ENCODE data around the gene PCCA.

The PCCA gene

DNA sequence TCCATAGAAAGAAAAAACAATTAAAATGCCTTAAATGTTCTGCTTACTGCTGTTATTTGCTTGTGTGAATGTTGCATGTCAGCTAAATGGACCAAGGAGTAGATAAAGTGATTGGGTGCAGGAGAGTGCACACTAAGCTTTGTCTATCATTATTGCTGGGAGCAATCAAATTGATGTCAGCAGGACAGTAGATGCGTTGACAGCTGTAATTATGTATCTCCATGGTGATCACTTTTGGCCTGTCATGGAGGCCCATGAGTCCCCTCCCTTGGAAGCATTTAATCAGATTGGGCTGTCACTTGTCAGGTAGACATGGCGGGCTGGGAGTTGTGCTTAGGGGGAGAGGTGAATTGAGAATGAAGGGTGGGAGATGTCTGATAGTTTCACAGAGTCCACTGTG is 215.3 kb downstream of the PCCA start:
- no peak for TF ChIP-seq BACH2 (CRISPR knock-in tag; IDR thresholded peaks at IDR 0.05; ENCODE audit: borderline replicate concordance)
- TF ChIP-seq ZNF8 (CRISPR knock-in tag; IDR thresholded peaks at IDR 0.05): no peak
- TF ChIP-seq CSDC2 (CRISPR knock-in tag; IDR thresholded peaks at IDR 0.05): no peak
- no peak for TF ChIP-seq ESRRG (CRISPR knock-in tag; IDR thresholded peaks at IDR 0.05)
- no peak for TF ChIP-seq TCF4 (CRISPR knock-in tag; IDR thresholded peaks at IDR 0.05; ENCODE audit: borderline replicate concordance)
- TF ChIP-seq, protein P1, sequence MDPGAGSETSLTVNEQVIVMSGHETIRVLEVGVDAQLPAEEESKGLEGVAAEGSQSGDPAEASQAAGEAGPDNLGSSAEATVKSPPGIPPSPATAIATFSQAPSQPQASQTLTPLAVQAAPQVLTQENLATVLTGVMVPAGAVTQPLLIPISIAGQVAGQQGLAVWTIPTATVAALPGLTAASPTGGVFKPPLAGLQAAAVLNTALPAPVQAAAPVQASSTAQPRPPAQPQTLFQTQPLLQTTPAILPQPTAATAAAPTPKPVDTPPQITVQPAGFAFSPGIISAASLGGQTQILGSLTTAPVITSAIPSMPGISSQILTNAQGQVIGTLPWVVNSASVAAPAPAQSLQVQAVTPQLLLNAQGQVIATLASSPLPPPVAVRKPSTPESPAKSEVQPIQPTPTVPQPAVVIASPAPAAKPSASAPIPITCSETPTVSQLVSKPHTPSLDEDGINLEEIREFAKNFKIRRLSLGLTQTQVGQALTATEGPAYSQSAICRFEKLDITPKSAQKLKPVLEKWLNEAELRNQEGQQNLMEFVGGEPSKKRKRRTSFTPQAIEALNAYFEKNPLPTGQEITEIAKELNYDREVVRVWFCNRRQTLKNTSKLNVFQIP (CRISPR knock-in tag; IDR thresholded peaks at IDR 0.05; ENCODE audit: borderline replicate concordance, low read depth): no peak
- no peak for TF ChIP-seq RARB (CRISPR knock-in tag; IDR thresholded peaks at IDR 0.05)
- no peak for TF ChIP-seq SNAI2 (CRISPR knock-in tag; IDR thresholded peaks at IDR 0.05)
- no peak for TF ChIP-seq ISL1 (CRISPR knock-in tag; IDR thresholded peaks at IDR 0.05)
- TF ChIP-seq, protein P2, sequence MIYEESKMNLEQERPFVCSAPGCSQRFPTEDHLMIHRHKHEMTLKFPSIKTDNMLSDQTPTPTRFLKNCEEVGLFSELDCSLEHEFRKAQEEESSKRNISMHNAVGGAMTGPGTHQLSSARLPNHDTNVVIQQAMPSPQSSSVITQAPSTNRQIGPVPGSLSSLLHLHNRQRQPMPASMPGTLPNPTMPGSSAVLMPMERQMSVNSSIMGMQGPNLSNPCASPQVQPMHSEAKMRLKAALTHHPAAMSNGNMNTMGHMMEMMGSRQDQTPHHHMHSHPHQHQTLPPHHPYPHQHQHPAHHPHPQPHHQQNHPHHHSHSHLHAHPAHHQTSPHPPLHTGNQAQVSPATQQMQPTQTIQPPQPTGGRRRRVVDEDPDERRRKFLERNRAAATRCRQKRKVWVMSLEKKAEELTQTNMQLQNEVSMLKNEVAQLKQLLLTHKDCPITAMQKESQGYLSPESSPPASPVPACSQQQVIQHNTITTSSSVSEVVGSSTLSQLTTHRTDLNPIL (CRISPR knock-in tag; IDR thresholded peaks at IDR 0.05; ENCODE audit: low read depth): no peak
- no peak for TF ChIP-seq OSR1 (CRISPR knock-in tag; IDR thresholded peaks at IDR 0.05)
- TF ChIP-seq ZC3H10 (CRISPR knock-in tag; IDR thresholded peaks at IDR 0.05): no peak
- TF ChIP-seq, protein P3, sequence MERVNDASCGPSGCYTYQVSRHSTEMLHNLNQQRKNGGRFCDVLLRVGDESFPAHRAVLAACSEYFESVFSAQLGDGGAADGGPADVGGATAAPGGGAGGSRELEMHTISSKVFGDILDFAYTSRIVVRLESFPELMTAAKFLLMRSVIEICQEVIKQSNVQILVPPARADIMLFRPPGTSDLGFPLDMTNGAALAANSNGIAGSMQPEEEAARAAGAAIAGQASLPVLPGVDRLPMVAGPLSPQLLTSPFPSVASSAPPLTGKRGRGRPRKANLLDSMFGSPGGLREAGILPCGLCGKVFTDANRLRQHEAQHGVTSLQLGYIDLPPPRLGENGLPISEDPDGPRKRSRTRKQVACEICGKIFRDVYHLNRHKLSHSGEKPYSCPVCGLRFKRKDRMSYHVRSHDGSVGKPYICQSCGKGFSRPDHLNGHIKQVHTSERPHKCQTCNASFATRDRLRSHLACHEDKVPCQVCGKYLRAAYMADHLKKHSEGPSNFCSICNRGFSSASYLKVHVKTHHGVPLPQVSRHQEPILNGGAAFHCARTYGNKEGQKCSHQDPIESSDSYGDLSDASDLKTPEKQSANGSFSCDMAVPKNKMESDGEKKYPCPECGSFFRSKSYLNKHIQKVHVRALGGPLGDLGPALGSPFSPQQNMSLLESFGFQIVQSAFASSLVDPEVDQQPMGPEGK (CRISPR knock-in tag; IDR thresholded peaks at IDR 0.05; ENCODE audit: borderline replicate concordance): no peak
- TF ChIP-seq ZFP30 (CRISPR knock-in tag; IDR thresholded peaks at IDR 0.05): no peak
- no peak for TF ChIP-seq GLIS3 (CRISPR knock-in tag; IDR thresholded peaks at IDR 0.05)
- TF ChIP-seq ZNF565 (CRISPR knock-in tag; conservative IDR thresholded peaks at IDR 0.05; ENCODE audit: low read depth): no peak
- TF ChIP-seq, protein P4, sequence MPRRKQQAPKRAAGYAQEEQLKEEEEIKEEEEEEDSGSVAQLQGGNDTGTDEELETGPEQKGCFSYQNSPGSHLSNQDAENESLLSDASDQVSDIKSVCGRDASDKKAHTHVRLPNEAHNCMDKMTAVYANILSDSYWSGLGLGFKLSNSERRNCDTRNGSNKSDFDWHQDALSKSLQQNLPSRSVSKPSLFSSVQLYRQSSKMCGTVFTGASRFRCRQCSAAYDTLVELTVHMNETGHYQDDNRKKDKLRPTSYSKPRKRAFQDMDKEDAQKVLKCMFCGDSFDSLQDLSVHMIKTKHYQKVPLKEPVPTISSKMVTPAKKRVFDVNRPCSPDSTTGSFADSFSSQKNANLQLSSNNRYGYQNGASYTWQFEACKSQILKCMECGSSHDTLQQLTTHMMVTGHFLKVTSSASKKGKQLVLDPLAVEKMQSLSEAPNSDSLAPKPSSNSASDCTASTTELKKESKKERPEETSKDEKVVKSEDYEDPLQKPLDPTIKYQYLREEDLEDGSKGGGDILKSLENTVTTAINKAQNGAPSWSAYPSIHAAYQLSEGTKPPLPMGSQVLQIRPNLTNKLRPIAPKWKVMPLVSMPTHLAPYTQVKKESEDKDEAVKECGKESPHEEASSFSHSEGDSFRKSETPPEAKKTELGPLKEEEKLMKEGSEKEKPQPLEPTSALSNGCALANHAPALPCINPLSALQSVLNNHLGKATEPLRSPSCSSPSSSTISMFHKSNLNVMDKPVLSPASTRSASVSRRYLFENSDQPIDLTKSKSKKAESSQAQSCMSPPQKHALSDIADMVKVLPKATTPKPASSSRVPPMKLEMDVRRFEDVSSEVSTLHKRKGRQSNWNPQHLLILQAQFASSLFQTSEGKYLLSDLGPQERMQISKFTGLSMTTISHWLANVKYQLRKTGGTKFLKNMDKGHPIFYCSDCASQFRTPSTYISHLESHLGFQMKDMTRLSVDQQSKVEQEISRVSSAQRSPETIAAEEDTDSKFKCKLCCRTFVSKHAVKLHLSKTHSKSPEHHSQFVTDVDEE (CRISPR knock-in tag; IDR thresholded peaks at IDR 0.05): no peak
- TF ChIP-seq, protein P5, sequence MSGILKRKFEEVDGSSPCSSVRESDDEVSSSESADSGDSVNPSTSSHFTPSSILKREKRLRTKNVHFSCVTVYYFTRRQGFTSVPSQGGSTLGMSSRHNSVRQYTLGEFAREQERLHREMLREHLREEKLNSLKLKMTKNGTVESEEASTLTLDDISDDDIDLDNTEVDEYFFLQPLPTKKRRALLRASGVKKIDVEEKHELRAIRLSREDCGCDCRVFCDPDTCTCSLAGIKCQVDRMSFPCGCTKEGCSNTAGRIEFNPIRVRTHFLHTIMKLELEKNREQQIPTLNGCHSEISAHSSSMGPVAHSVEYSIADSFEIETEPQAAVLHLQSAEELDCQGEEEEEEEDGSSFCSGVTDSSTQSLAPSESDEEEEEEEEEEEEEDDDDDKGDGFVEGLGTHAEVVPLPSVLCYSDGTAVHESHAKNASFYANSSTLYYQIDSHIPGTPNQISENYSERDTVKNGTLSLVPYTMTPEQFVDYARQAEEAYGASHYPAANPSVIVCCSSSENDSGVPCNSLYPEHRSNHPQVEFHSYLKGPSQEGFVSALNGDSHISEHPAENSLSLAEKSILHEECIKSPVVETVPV (CRISPR knock-in tag; IDR thresholded peaks at IDR 0.05): no peak
- TF ChIP-seq PPARA (CRISPR knock-in tag; IDR thresholded peaks at IDR 0.05; ENCODE audit: borderline replicate concordance): no peak
- ATAC-seq: no peak

DNA sequence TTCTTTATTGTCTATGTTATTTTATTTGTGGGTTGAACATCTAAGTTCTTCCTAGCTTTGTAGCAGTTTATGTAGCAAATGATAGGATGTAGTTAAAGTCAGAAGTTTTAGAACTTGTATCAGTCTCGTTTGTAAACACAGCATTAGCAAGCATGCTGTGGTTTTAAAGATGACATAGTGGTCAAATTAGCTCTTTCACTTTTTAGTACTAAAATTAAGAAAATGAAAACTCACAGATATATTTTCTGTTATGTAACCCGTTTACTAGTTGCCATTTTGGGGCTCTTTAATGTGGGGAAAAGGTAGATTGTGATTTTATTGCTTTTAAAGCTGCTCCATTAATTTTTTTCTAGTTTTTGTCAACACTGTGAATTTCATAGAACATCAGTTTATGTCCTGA is 216.5 kb downstream of the PCCA start:
- TF ChIP-seq ISL1 (CRISPR knock-in tag; IDR thresholded peaks at IDR 0.05) (no peak), ZFP3 (CRISPR knock-in tag; IDR thresholded peaks at IDR 0.05) (no peak)
- no peak for ATAC-seq

DNA sequence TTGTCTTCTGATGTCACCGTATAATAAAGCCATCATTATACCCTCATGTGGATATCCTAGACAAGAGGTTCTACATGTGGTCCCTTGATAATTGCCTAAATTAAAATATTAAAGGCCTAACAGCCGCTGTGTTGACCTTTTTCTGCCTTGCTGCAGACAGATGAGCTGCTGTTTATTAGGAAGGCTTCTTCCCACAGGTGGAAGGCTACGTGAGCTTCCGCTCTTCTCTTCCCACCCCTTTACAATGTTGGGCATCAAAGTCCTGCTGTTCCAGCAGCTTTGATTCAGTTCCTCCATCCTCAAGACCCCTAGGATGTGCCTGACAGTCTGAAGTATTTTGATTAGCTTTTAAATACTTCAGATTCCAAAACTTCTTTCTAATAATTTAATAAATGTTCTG is 217.1 kb downstream of the PCCA start:
- TF ChIP-seq ISL1 (CRISPR knock-in tag; IDR thresholded peaks at IDR 0.05): no peak
- TF ChIP-seq TCF4 (CRISPR knock-in tag; IDR thresholded peaks at IDR 0.05; ENCODE audit: borderline replicate concordance): no peak
- no peak for ATAC-seq

DNA sequence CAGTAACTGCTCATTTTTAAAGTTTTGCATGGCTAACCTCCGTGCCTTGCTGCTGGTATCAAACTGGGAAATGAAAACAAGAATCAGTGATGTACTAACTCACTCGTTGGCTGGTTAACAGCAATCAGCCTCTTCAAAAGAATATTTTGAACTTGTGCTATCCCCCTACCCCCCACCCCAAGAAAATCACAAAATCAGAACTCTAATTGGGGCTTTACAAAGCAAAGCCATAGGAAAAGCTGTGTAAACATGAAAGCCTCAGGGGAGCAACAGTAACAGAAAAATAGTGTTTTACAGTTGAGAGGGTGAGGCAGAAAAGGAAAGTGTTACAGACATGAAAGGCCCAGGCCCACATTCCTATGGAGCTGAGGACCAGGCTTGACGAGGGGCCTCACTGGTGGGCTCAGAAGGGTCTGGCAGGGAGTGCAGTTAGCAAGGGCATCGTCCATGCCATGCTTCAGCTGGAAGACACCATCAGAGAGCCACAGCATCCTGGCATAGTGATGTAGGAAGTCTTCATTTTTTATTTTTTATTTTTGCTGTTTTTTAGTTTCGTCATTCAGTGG is 217.6 kb downstream of the PCCA start:
- no peak for ATAC-seq
- TF ChIP-seq ARNTL (CRISPR knock-in tag; IDR thresholded peaks at IDR 0.05; ENCODE audit: borderline replicate concordance, low read depth) (no peak), SNAI2 (CRISPR knock-in tag; IDR thresholded peaks at IDR 0.05) (no peak), ZNF70 (CRISPR knock-in tag; IDR thresholded peaks at IDR 0.05) (no peak), CSDC2 (CRISPR knock-in tag; IDR thresholded peaks at IDR 0.05) (no peak), ZFP30 (CRISPR knock-in tag; IDR thresholded peaks at IDR 0.05) (no peak), BACH2 (CRISPR knock-in tag; IDR thresholded peaks at IDR 0.05; ENCODE audit: borderline replicate concordance) (no peak), TOX (CRISPR knock-in tag; IDR thresholded peaks at IDR 0.05; ENCODE audit: borderline replicate concordance) (no peak), ZNF565 (CRISPR knock-in tag; conservative IDR thresholded peaks at IDR 0.05; ENCODE audit: low read depth) (no peak), ISL1 (CRISPR knock-in tag; IDR thresholded peaks at IDR 0.05) (no peak), ESRRG (CRISPR knock-in tag; IDR thresholded peaks at IDR 0.05) (no peak), RARB (CRISPR knock-in tag; IDR thresholded peaks at IDR 0.05) (no peak)
- TF ChIP-seq, protein P2 (CRISPR knock-in tag; IDR thresholded peaks at IDR 0.05; ENCODE audit: low read depth): no peak
- TF ChIP-seq, protein P4 (CRISPR knock-in tag; IDR thresholded peaks at IDR 0.05): no peak

All from SK-N-SH treated with all-trans-retinoic acid at 6 μM for 48 hours (cell line).